A673 (cell line): ENCODE data around the gene SHC1.

ENCODE experiments used
- CTCF ChIP-seq: fragments of 300-800, 200-600 bp; sonication (generic); conservative IDR thresholded peaks from 2 replicates; pipeline ENCODE4 v1.5.1; 2017; ENCODE audit warnings: low read depth, mild to moderate bottlenecking, antibody characterized with exemption, low read length, moderate library complexity, mixed read lengths
- EZH2 ChIP-seq: fragments of 200-600 bp; sonication (generic); IDR thresholded peaks from 2 replicates; pipeline ENCODE4 v1.6.1; 2017; ENCODE audit warnings: borderline replicate concordance, low read depth, mild to moderate bottlenecking, mixed read lengths, antibody characterized with exemption, low read length; ENCODE audit not compliant: poor library complexity, severe bottlenecking

GRCh38 chr1:154969860-154970452 lies 591 bp downstream of the SHC1 start:
- TF ChIP-seq EZH2 (no peak), CTCF (no peak)
